NCI-H1694 treated with DMSO at 0.1 percent for 48 hours (cell line): ENCODE results near the gene PLA2G12B.
"Not testable (repeated sequence)": the region's sequence is repeated elsewhere in the genome, so short reads cannot be mapped to it uniquely, and the experiment has no call there.

ENCODE experiments used
- DNase-seq: peaks from one replicate; lab custom pipeline; 2025; lab: John Stamatoyannopoulos, UW

The PLA2G12B gene

GRCh38 chr10:72935361-72935760 is 19.2 kb downstream of the PLA2G12B start:
- DNase-seq, result no peak

GRCh38 chr10:72932259-72933015 is 22.2 kb downstream of the PLA2G12B start:
- no peak for DNase-seq

- DNase-seq, result no peak
Measured at GRCh38 chr10:72930276-72930675, 24.3 kb downstream of the PLA2G12B start.

GRCh38 chr10:72928798-72929197 is 25.8 kb downstream of the PLA2G12B start:
- DNase-seq, result no peak

- DNase-seq, result no peak
Measured at GRCh38 chr10:72927485-72927884, 27.1 kb downstream of the PLA2G12B start.

- no peak for DNase-seq
Measured at GRCh38 chr10:72925951-72926465, 28.6 kb downstream of the PLA2G12B start.

GRCh38 chr10:72924351-72924750 is 30.3 kb downstream of the PLA2G12B start:
- no peak for DNase-seq

GRCh38 chr10:72921147-72921683 is 33.4 kb downstream of the PLA2G12B start:
- DNase-seq, result not testable (repeated sequence)

GRCh38 chr10:72918352-72918751 is 36.3 kb downstream of the PLA2G12B start:
- DNase-seq, result no peak

- DNase-seq, result not testable (repeated sequence)
Measured at GRCh38 chr10:72917803-72918332, 36.7 kb downstream of the PLA2G12B start.

GRCh38 chr10:72917201-72917600 is 37.4 kb downstream of the PLA2G12B start:
- DNase-seq, result not testable (repeated sequence)

- DNase-seq, result no peak
Measured at GRCh38 chr10:72913287-72913686, 41.3 kb downstream of the PLA2G12B start.

- no peak for DNase-seq
Measured at GRCh38 chr10:72912736-72913135, 41.9 kb downstream of the PLA2G12B start.

GRCh38 chr10:72911758-72912157 is 42.8 kb downstream of the PLA2G12B start:
- no peak for DNase-seq

- no peak for DNase-seq
Measured at GRCh38 chr10:72910705-72911104, 43.9 kb downstream of the PLA2G12B start.

- DNase-seq, result no peak
Measured at GRCh38 chr10:72906446-72906845, 48.2 kb downstream of the PLA2G12B start.

GRCh38 chr10:72904806-72905205 is 49.8 kb downstream of the PLA2G12B start:
- no peak for DNase-seq

GRCh38 chr10:72903941-72904446 is 50.6 kb downstream of the PLA2G12B start:
- DNase-seq, result not testable (repeated sequence)

GRCh38 chr10:72899545-72899944 is 55.1 kb downstream of the PLA2G12B start:
- no peak for DNase-seq

- DNase-seq, result no peak
Measured at GRCh38 chr10:72898616-72899015, 56.0 kb downstream of the PLA2G12B start.

GRCh38 chr10:72895236-72895850 is 59.3 kb downstream of the PLA2G12B start:
- DNase-seq, result no peak

- DNase-seq, result no peak
Measured at GRCh38 chr10:72893136-72893798, 61.3 kb downstream of the PLA2G12B start, which contains the start of gene OIT3. Gene OIT3 (plus strand): TSS chr10:72893739. CDS start chr10:72893799, 60 bp downstream.
